OCI-M2 (cell line): Measurements from ENCODE around the gene C19orf81.

Experiments
- DNase-seq: peaks from one replicate; lab custom pipeline; 2025; ENCODE audit not compliant: unreplicated experiment; lab: John Stamatoyannopoulos, UW

Gene C19orf81

DNA sequence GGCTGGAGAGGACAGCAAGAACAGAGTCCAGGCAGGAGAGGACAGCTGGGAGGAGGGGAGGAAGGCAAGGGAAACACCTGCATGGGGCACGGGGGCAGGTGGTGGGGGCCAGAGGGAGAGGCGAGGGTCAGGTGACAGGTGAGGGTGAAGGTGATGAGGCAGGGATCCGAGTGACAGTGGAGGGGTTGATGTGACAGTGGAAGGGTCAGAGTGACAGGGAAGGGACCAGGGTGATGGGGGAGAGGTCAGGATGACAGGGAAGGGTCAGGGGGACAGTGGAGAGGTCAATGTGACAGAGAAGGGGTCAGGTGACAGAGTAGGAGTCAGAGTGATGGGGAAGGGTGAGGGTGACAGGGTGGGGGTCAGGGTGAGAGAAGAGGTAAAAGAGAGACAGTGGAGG is 29.1 kb downstream of the C19orf81 start:
- DNase-seq, result no peak

DNA sequence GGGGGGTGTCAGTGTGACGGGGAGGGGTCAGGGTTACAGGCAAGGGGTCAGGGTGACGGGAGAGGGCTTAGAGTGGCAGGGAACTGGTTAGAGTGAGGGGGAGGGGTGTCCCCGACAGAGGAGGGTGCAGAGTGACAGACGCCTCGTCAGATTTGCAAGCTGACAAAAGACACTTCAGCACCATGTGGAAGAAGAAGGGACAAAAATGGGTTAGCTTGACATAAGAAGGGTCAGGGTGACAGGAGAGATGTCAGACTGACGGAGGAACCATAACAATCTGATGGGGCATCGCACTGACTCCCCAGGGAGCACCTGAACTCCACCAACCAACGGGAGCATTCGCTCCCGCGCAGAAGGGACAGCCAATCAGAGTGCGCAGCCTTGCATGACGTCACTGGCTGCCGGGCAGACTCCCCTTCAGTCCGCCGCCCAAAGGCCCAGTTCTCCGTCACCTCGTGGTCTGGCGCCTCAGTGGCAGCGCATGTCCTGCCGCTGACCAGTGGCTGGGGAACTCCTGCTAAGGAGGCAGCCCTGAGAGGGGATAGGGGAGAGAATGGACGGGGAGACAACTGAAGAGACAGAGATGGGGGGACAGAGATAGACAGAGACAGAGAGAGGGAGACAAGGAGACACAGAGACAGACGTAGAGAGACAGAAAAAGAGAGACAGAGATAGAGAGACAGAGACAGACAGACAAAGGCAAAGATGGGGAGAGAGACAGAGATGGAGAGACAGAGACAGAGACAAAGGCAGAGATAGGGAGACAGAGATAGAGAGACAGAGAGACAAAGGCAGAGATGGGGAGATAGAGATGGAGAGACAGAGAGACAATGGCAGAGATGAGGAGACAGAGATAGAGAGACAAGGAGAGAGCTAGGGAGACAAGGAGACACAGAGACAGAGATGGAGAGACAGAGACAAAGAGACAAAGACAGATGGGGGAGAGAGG is 30.2 kb downstream of the C19orf81 start:
- peak; percentile 87 for DNase-seq

DNA sequence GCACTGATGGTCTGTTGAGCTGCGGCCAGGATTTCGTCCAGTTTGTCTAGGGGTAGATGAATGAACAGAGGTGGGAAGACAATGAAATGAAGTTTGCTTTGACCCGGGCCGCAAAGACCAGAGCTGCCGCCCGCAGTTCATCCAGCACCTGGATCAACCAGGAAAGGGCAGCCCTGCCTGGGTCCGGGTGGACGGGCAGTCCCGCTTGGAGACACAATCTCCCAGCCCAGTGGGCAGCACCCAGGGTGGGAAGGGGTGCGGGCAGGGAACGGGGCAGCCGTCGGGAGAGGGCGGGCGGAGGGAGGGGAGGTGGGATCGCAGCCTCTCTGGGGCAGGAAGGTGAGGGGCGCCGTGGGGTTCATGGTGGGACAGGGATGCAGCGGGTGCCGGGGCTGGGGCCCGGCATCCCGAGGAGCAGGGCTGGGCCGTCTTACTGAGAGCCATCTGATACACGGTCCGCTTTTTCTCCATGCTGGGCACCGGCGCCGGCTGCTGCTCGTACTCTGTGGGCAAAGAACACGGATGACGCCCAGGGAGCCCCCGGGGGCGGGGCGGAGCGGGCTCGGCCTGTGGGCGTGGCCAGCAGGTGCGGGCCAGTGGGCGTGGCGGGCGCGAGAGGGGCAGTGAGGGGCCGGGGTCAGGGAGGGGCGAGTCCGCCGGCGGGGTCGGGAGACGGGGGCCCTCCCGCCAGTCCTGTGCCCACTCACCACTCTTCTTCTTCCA is 37.2 kb downstream of the C19orf81 start:
- DNase-seq, result no peak

DNA sequence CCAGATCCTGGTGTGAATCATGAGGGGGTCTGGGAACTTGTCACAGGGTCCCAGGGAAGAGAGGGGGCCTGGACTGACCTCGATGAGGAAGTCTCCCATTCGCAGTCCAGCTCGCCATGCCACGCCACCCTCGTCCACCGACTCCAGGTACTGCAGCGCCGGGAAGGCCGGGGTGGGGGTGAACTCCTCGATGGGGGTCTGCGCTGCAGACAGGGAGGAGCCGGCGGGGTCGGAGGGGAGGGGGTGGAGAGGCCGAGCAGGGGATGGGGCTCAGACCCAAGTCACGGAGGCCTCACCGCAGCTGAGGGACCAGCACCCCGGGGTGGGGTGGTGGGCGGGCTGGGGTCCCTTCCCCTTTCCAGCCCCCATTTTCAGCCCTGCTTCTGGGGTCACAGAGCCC is 39.5 kb downstream of the C19orf81 start:
- DNase-seq, result no peak

DNA sequence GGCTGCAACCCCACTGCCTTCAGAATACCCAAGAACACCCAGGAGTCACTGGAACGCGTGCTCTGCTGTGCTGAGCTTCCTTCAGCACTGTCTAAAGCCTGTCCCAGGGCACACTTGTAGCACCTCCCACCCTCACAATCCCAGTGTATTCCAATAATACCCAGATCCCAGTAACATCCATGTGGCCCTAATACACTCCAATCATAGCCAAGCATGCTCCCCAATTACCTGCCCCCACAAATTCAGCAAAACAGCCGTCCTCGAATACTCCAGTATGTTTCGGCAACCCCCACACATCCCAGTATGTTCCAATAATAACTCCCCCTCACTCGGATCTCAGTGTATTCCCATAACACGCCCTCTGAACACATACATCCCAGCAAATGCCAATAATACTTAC is 41.2 kb downstream of the C19orf81 start:
- DNase-seq, result no peak

DNA sequence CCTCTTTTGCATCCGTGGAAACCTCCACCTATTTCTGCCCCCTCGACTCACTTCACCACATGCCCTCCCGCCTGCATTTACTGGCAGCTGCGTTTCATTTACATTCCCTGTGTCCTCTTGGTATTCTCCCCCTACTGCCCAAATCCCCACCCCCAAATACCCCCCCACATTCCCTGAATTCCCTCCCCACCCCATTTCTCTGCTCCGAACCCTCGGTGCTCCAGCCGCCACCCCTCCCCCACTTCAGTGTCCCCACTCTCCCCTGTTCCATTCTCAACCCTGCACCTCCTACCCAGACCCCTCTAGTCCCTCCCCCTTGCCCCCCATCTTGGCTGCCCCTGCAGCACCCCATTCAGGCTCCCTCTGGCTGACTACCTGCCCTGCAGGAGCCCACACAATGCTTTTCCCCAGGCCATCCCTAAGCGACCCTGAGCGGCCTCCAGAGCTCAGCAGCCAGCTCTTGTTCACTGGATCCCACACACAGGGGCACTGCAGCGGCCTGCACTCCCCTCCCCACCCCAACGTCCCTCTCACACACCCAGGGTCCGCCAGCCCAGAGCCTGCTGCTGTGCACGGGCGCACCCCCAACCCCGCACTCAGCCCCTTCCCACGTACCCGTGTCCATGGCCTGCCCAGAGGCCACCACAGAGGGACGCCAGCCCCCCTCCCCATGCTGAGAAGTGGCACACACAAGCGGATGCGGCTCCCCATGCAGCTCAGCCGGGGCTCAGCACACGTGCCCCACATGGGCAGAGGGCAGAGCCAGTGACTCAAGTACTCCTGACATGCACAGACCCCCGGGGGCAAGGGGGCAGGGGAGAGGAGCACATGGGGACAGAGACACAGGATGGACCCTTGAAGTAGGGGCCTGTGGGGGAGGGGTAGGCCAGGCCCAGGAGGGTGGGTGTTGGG is 44.1 kb downstream of the C19orf81 start:
- DNase-seq, result no peak

DNA sequence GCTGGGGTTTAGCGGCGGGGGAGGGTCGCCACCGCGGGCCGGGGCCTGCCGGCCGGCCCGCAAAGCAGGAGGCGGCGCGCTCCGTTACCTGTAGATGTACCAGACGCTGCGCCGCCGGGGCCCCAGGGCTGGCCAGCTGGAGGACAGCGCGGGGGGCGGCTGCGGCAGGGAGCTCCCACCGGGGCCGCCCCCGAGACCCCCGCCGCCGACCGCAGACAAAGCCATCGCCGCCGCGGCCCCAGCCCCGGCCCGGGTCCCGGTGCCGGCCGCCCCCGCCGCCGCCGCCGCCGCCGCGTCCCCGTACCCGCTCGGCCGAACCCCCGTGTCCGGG is 45.5 kb downstream of the C19orf81 start:
- DNase-seq, result no peak

DNA sequence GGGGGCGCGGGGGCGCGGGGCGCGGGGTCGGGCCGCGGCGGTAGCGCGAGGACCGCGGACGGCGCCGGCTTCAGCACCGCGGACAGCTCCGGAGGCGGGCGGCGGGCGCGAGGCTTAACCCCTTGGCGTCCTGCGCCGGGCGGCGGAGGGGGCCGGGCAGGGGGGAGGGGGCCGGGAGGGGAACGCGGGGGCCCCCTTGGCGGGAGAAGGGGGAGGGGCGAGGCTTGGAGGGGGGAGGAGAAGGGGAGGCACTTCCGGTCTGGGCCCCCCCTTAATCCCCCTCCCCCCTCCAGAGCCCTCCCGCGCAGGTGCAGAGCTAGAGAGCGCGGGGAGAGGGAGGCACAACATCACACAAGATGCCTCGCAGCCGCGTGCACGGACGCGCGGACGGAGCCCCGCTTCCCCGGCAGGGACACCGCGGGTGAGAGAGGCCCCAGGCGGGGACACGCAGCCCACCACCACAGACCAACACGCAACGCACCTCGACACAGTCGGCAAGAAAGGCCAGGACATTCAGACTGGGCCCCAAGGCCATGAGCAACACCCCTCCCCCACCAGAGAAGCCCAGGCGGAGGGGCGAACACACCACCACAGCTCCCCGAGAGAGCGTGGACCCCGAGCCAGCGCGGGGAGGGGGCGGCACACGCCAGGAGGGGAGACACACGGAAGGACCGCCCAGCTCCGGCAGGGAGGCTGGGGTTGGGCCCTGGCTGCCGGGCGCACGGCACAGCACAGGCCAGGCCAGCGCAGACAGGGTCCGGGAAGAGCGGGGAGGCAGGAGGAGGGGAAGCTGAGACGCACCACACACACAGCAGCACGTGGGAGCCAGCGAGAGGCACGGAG is 46.2 kb downstream of the C19orf81 start:
- no peak for DNase-seq

DNA sequence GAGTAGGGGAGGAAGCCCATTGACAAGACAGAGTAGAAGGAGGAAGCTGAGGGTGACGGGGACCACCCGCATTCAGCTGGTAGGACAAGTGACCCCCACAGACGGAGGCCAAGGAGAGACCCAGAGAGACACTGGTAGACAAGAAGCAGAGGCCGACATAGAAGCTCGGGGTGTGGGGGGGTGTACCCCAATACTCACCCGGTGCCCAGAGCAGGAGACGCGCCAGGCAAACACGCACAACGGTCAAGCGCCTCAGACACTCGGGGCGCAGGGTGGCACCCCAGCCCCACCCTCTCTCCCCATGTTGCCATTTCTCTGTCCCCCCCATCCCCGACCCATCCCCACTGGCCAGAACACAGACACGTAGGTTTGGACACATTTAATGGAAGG is 46.8 kb downstream of the C19orf81 start:
- DNase-seq, result no peak

DNA sequence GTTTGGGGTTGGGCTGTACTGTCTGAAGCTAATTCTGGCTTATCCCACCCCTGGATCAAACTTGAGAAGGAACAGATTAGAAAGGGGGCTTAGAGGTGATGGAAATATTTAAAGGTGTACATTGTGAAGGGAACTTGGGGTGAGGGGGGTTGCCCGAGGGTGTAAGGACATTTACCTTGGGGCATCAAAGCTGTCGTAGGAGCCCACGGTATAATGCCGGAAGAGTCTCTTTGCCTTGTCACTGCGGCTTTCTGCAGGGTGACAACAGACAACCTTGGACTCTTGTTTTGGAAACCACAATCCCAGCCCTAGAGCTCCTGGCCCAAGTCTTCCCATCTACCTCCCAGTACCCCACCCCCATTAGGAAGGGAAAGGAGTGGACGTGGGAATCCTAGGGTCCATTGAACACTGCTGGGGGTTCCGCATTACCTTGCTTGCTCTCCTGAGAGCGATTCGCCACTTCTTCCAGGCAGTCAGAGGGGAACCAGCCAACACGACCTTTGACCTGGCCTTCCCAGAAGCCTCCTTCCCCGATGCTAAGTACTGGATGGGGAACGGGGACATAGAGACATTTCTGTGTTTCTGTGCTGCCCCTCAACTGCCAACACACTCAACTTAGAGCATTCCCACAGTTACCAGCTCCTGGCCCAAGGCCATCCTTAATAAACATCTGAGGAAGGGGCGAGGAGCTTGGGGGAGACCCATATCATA is 48.3 kb downstream of the C19orf81 start:
- no peak for DNase-seq

DNA sequence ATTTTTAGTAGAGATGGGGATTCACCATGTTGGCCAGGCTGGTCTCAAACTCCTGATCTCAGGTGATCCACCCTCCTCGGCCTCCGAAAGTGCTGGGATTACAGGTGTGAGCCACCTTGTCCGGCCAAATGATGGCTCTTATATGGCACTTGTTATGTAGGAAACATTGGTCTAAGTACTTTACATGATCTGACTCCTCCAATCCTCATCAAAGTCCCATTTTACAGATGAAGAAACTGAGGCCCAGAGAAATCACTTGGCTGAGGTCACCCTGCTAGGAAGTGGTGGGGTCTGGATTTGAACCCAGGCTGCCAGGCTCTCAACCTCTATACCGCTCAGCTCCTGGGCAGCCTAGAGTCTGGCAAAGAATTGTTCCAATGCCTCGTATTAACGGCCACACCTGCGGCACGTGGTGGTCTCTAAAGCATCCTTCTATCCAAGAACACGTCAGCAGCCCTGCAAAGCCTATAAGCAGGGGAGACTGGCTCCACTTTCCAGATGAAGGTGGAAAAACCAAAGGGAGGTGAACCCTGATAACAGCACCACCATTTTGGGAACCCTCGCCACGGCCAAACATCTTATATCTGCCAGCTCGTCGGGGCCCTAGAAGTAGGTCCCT is 52.2 kb downstream of the C19orf81 start:
- DNase-seq, result no peak

DNA sequence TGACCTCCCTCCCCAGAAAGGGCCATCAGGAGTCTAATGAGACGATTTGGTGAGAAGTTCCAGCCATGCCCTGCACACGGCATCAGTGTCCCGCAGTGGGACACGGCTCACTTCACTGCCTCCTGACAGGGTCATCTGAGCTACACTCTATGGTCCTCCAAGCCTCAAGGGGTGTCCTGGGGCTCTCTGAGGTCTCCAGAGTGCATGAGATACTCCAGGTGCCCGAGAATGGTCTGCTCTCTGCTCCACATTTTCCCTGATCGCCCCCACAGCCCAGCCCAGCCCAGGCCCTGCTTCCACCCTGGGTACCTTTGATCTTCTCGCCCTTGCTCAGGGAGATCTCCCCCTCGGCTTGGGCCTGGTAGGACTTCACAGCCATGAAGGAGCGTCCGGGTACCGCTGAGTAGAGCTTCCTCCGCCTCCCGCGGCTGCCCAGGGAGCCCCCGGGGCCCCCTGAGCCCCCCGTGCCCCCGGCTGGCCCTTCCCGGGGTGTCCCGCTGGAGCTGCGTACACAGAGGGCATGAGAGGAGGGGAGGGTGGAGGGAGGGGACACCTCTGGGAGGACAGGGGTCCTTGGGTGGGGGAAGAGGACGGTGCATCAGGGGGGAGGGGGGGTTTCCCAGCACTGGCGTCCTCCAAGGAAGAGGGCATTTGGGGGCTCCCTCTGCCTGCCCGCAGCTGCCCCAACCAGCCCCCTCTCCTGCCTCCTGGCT is 53.1 kb downstream of the C19orf81 start:
- DNase-seq, result no peak

DNA sequence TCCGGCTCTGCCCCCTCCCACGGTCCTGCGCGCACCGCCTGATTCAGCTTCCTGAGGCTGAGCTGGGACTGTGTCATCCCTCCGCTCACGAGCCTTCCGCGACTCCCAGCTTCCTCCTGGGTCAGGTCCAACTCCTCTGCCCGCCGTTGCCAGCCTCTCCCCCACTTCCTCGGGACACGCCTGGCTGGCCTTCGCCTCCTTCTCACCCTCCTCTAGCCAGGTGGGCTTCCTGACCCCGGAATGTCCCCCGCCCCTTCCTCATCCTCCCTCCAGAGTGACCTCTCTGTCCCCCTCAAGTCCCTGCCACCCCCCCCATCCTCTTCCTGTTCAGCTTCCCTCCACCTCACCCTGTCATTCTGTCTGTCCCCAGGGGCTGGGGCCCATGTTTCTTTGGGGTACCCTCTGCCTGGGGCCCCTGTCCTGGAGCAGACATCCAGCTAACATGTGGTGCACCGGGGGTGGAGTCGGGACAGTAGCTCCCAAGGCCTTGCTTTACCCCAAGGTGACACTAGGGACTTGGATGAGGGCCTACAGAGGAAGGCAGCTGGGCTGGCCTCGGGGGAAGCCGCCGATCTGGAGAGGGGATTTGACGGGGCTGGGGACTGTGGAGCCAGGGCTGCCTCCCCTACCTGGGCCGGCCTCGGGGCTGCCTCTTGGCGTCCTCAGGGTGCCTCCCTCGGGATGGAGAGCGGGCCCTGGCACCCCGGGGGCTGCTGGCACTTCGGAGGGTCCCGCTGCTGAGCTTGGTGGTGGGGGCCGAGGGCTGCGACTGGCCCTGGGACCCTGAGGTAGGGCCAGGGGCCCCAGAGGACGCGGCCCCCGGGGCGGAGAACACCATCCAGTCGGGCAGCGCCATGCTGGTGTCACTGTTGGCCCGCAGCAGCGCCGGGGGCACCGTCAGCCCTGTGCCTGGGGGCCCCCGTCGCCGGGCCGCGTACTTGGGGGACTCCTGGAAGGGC is 53.9 kb downstream of the C19orf81 start:
- no peak for DNase-seq

DNA sequence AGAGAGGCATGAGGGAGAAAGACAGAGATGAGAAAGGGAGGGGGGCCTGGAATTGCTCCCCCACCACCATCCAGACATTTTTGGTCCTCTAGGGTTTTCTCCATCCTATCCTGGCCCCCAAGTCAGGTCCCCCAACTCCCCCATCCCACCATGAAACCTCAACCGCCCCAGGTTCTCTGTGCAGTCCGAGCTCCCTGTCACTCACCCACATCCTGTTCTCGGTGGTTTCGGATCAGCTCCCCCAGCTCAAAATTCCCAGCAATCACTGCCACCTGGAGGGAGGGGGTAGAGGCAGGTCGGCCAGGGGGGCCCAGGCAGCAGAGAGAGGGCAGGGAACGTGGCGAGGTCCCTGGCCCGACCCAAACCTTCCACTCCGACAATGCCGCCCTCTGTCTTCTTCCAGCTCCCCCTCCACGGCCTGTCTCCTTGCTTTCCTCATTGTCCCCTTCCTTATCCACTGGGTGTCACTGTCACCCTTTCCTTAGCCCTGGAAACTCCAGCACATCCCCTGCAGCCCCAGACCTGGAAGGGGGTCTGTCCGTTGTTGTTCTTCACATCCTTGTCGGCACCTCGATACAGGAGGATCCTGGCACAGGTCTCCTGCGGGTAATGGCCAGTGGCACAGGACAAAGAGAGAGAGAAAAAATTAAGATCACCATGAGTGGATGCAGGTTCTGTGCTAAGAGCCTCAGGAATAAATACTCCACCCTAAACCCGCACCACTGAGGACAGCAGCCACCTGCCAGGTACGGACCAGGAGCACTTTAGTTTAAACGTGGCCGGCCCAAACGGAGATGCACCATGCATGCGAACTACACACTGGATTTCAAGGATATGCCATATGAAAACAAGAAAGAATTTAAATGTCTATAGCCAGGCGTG is 54.9 kb downstream of the C19orf81 start:
- no peak for DNase-seq

DNA sequence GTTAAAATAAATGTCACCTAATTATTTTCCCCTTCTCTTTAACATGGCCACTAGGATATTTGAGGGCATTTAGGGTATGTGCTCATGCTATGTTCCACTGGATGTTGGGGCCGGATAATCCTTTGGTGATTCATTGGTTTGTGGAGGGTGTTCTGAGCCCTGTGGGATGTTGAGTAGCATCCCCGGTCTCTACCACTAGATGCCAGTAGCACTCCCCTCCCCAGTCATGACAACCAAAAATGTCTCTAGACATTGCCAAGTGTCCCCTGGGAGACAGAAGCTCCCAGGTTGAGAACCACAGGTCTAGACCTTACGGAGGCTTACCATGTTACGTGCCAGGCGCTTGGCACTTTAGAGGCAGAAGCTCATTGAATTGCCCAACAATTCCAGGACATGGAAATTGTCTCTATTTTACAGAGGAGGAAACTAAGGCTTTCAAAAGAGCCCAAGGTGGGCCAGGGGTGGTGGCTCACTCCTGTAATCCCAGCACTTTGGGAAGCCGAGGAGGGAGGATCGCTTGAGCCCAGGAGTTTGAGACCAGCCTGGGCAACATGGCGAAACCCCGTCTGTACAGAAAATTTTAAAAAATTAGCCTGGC is 56.3 kb downstream of the C19orf81 start:
- DNase-seq, result peak; percentile 97

DNA sequence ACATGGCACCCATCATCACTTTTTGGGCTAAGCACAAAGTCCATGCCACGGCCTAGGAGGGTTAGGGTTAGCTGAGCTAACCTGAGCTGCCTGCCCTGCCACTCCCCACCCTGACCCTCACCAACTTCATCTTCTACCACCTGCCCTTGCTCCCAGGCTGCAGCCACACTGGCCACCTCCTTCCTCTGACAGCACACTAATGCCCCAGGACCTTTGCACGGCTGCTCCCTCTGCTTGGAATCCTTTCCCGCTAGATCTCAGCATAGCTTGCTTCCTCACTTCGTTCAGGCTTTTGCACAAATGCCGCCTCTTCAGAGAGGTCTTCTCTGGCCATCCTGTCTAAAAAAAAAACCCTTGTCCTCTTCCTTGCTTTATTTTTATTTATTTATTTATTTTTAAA is 57.1 kb downstream of the C19orf81 start:
- no peak for DNase-seq
